Activated naive CD4-positive, alpha-beta T cell treated with anti-CD3 and anti-CD28 coated beads for 36 hours (primary cell): ENCODE results near the gene PML. TPM values are rescaled to one million over a fixed set of nuclear protein-coding genes. Genes with fewer than 3 reads are reported as not detected.
A peak's percentile ranks its signal among the peaks of the same experiment; 100 is the strongest.
"Not testable (repeated sequence)": the region's sequence is repeated elsewhere in the genome, so short reads cannot be mapped to it uniquely, and the experiment has no call there.

Experiments used
- CTCF ChIA-PET: fragments of 350-600 bp; sonication (Branson Sonifier 250); formaldehyde crosslinking; loops from one replicate; lab custom pipeline; 2021; ENCODE audit warnings: antibody characterized with exemption; lab: Charles Lee
- DNase-seq: peaks from one replicate; pipeline ENCODE4 v3.0.0-alpha.2; 2020
- H3K27ac Mint-ChIP-seq: one replicate; pipeline ENCODE4 v1.8.0; 2021; ENCODE audit warnings: mild to moderate bottlenecking, mixed read lengths
- H3K27me3 Mint-ChIP-seq: one replicate; pipeline ENCODE4 v1.8.0; 2021; ENCODE audit warnings: low read depth, mixed read lengths
- H3K36me3 Mint-ChIP-seq: one replicate; pipeline ENCODE4 v1.8.0; 2021; ENCODE audit warnings: low read depth, mixed read lengths
- H3K4me1 Mint-ChIP-seq: one replicate; pipeline ENCODE4 v1.8.0; 2021; ENCODE audit warnings: low read depth, mixed read lengths
- H3K4me3 Mint-ChIP-seq: one replicate; pipeline ENCODE4 v1.8.0; 2021; ENCODE audit warnings: mild to moderate bottlenecking, moderate library complexity, mixed read lengths
- H3K9me3 Mint-ChIP-seq: one replicate; pipeline ENCODE4 v1.8.0; 2021; ENCODE audit warnings: mixed read lengths
- intact Hi-C: fragments of 100-400 bp; cut with micrococcal nuclease; formaldehyde crosslinking; loops from one replicate; pipeline ENCODE4 v1.15.1; 2023
- total RNA-seq, 2 experiments: library from RNA; stranded (reverse); gene quantifications; one replicate each; pipeline ENCODE4 v1.2.3, GENCODE V29; 2021

The PML gene
- total RNA-seq, 2 experiments from 2014 or later, result 69.6 to 70.2 TPM

- H3K27me3 Mint-ChIP-seq, H3K36me3 Mint-ChIP-seq, H3K4me3 Mint-ChIP-seq, H3K27ac Mint-ChIP-seq, intact Hi-C loops, DNase-seq, H3K9me3 Mint-ChIP-seq: not testable (repeated sequence)
- CTCF ChIA-PET, result interaction anchor here (0.6 to 1.7 kb wide), 7 partner anchors 9 to 54 kb away, joined by 3 to 14 read pairs (median 4); no protein-coding TSS in a partner anchor
- peaks cover 26% of the 10 kb centered on the region for H3K4me1 Mint-ChIP-seq
Observed at GRCh38 chr15:73960472-73961070, 33.9 kb upstream of the PML start.

GRCh38 chr15:73962433-73962832, 32.1 kb upstream of the PML start:
- H3K4me1 Mint-ChIP-seq, result peaks cover 40% of the 10 kb centered on the region

GRCh38 chr15:73964736-73965093, 29.8 kb upstream of the PML start:
- DNase-seq, result peak; percentile 93
- CTCF ChIA-PET, result interaction anchor here (0.6 to 3.5 kb wide), 11 partner anchors 7 to 91 kb away, joined by 3 to 20 read pairs (median 4); partner anchors contain the start of gene PML
- Mint-ChIP-seq H3K27me3 (no peaks in the 10 kb centered on the region), H3K36me3 (no peaks in the 10 kb centered on the region), H3K4me3 (peak overlapping the region; percentile 69), H3K4me1 (peaks cover 31% of the 10 kb centered on the region), H3K27ac (peak overlapping the region; percentile 75), H3K9me3 (no peaks in the 10 kb centered on the region)
- intact Hi-C loops, result loop anchor here (1.0 kb wide), 4 partner anchors 13 to 90 kb away; no protein-coding TSS in a partner anchor

More at GRCh38 chr15:73962433-73962832, 32.1 kb upstream of the PML start:
- intact Hi-C loops, result no loop called here
- Mint-ChIP-seq H3K9me3 (no peaks in the 10 kb centered on the region), H3K27me3 (no peaks in the 10 kb centered on the region), H3K4me3 (no peak overlapping the region), H3K36me3 (no peaks in the 10 kb centered on the region), H3K27ac (no peak overlapping the region)
- CTCF ChIA-PET, result no interaction called here
- no peak for DNase-seq

GRCh38 chr15:73965094-73965757, 29.3 kb upstream of the PML start:
- H3K4me3 Mint-ChIP-seq, result peak overlapping the region; percentile 69
- peak overlapping the region; percentile 75 for H3K27ac Mint-ChIP-seq
- CTCF ChIA-PET, result interaction anchor here (0.8 to 11.1 kb wide), 14 partner anchors 8 to 163 kb away, joined by 3 to 167 read pairs (median 7); partner anchors contain the start of gene PML
- H3K4me1 Mint-ChIP-seq, result peaks cover 29% of the 10 kb centered on the region
- H3K36me3 Mint-ChIP-seq, result no peaks in the 10 kb centered on the region
- intact Hi-C loops, result loop anchor here (1.0 kb wide), 2 partner anchors 37 to 91 kb away; no protein-coding TSS in a partner anchor
- no peaks in the 10 kb centered on the region for H3K9me3 Mint-ChIP-seq
- no peaks in the 10 kb centered on the region for H3K27me3 Mint-ChIP-seq
- peak; percentile 74 for DNase-seq

GRCh38 chr15:73965758-73966113, 28.8 kb upstream of the PML start:
- peak overlapping the region; percentile 69 for H3K4me3 Mint-ChIP-seq
- peak overlapping the region; percentile 74 for H3K27ac Mint-ChIP-seq
- H3K36me3 Mint-ChIP-seq, result no peaks in the 10 kb centered on the region
- H3K9me3 Mint-ChIP-seq, result no peaks in the 10 kb centered on the region
- intact Hi-C loops, result loop anchor here (1.0 kb wide), 2 partner anchors 37 to 91 kb away; no protein-coding TSS in a partner anchor
- CTCF ChIA-PET, result interaction anchor here (0.8 to 11.1 kb wide), 11 partner anchors 10 to 163 kb away, joined by 3 to 167 read pairs (median 7); partner anchors contain the start of gene PML
- H3K27me3 Mint-ChIP-seq, result no peaks in the 10 kb centered on the region
- DNase-seq, result peak; percentile 52
- H3K4me1 Mint-ChIP-seq, result peaks cover 26% of the 10 kb centered on the region

GRCh38 chr15:73968461-73968860, 26.1 kb upstream of the PML start:
- Mint-ChIP-seq H3K4me3 (no peak overlapping the region), H3K36me3 (no peaks in the 10 kb centered on the region), H3K27me3 (no peaks in the 10 kb centered on the region), H3K27ac (no peak overlapping the region), H3K9me3 (no peaks in the 10 kb centered on the region), H3K4me1 (peaks cover 32% of the 10 kb centered on the region)
- CTCF ChIA-PET, result interaction anchor here (1.2 to 11.1 kb wide), 3 partner anchors 10 to 81 kb away, joined by 3 to 167 read pairs (median 4); no protein-coding TSS in a partner anchor
- no peak for DNase-seq
- intact Hi-C loops, result no loop called here

- DNase-seq, result no peak
- CTCF ChIA-PET, result interaction anchor here (0.6 to 11.1 kb wide), 4 partner anchors 11 to 355 kb away, joined by 3 to 167 read pairs (median 4); no protein-coding TSS in a partner anchor
- no peak overlapping the region for H3K4me3 Mint-ChIP-seq
- H3K27me3 Mint-ChIP-seq, result no peaks in the 10 kb centered on the region
- no peak overlapping the region for H3K27ac Mint-ChIP-seq
- intact Hi-C loops, result no loop called here
- peaks cover 33% of the 10 kb centered on the region for H3K4me1 Mint-ChIP-seq
- no peaks in the 10 kb centered on the region for H3K36me3 Mint-ChIP-seq
- no peaks in the 10 kb centered on the region for H3K9me3 Mint-ChIP-seq
Observed at GRCh38 chr15:73969151-73969759, 25.3 kb upstream of the PML start.

GRCh38 chr15:73972984-73973682, 21.4 kb upstream of the PML start:
- peak; percentile 92 for DNase-seq
- Mint-ChIP-seq H3K36me3 (no peaks in the 10 kb centered on the region), H3K4me1 (peaks cover 31% of the 10 kb centered on the region), H3K9me3 (no peaks in the 10 kb centered on the region), H3K27me3 (no peaks in the 10 kb centered on the region), H3K27ac (no peak overlapping the region), H3K4me3 (peak overlapping the region; percentile 15)
- CTCF ChIA-PET, result interaction anchor here (0.6 to 11.1 kb wide), 33 partner anchors 8 to 1205 kb away, joined by 3 to 167 read pairs (median 6); partner anchors contain the start of genes PML and STOML1
- intact Hi-C loops, result loop anchor here (1.0 to 10.0 kb wide), 6 partner anchors 19 to 349 kb away; partner anchors contain the start of gene STOML1

- not testable (repeated sequence) for H3K27ac Mint-ChIP-seq, H3K36me3 Mint-ChIP-seq, H3K9me3 Mint-ChIP-seq, H3K4me3 Mint-ChIP-seq, H3K27me3 Mint-ChIP-seq, DNase-seq
- peaks cover 31% of the 10 kb centered on the region for H3K4me1 Mint-ChIP-seq
- intact Hi-C loops, result loop anchor here (1.0 to 10.0 kb wide), 6 partner anchors 19 to 349 kb away; partner anchors contain the start of gene STOML1
- CTCF ChIA-PET, result interaction anchor here (0.6 to 11.1 kb wide), 23 partner anchors 8 to 574 kb away, joined by 3 to 167 read pairs (median 6); partner anchors contain the start of genes PML and STOML1
Observed at GRCh38 chr15:73973683-73974200, 20.8 kb upstream of the PML start.

- H3K4me3 Mint-ChIP-seq, result peak overlapping the region; percentile 14
- not testable (repeated sequence) for H3K27me3 Mint-ChIP-seq, H3K36me3 Mint-ChIP-seq, H3K27ac Mint-ChIP-seq, H3K9me3 Mint-ChIP-seq
- H3K4me1 Mint-ChIP-seq, result peaks cover 38% of the 10 kb centered on the region
- CTCF ChIA-PET, result interaction anchor here (1.2 to 11.1 kb wide), 5 partner anchors 8 to 74 kb away, joined by 3 to 167 read pairs (median 6); partner anchors contain the start of genes PML and STOML1
- intact Hi-C loops, result loop anchor here (10.0 kb wide), 1 partner anchor 149 kb away; no protein-coding TSS in a partner anchor
- peak; percentile 79 for DNase-seq
Observed at GRCh38 chr15:73975440-73976125, 18.9 kb upstream of the PML start.

GRCh38 chr15:73978896-73979295, 15.6 kb upstream of the PML start:
- peaks cover 55% of the 10 kb centered on the region for H3K4me1 Mint-ChIP-seq
- peaks cover under 1% of the 10 kb centered on the region for H3K36me3 Mint-ChIP-seq
- DNase-seq, result no peak
- intact Hi-C loops, result loop anchor here (10.0 kb wide), 1 partner anchor 146 kb away; no protein-coding TSS in a partner anchor
- no peaks in the 10 kb centered on the region for H3K27me3 Mint-ChIP-seq
- no peak overlapping the region for H3K27ac Mint-ChIP-seq
- no peak overlapping the region for H3K4me3 Mint-ChIP-seq
- H3K9me3 Mint-ChIP-seq, result no peaks in the 10 kb centered on the region
- CTCF ChIA-PET, result interaction anchor here (0.7 to 2.0 kb wide), 3 partner anchors 13 to 75 kb away, joined by 3 to 7 read pairs (median 3); no protein-coding TSS in a partner anchor
